PC-3 (cell line): ENCODE results near the gene SPEN.

Experiments used
- EZH2phosphoT487 ChIP-seq: fragments of 300-600 bp; sonication (generic); IDR thresholded peaks from 2 replicates; pipeline ENCODE4 v1.6.1; 2018; ENCODE audit warnings: mild to moderate bottlenecking, antibody characterized with exemption, low read length, borderline replicate concordance
- TF ChIP-seq, protein P1 (sequence below): fragments of 300-600 bp; sonication (generic); conservative IDR thresholded peaks from 2 replicates; pipeline ENCODE4 v1.5.1; 2017; ENCODE audit warnings: antibody characterized with exemption, low read depth, mild to moderate bottlenecking, low read length

DNA sequence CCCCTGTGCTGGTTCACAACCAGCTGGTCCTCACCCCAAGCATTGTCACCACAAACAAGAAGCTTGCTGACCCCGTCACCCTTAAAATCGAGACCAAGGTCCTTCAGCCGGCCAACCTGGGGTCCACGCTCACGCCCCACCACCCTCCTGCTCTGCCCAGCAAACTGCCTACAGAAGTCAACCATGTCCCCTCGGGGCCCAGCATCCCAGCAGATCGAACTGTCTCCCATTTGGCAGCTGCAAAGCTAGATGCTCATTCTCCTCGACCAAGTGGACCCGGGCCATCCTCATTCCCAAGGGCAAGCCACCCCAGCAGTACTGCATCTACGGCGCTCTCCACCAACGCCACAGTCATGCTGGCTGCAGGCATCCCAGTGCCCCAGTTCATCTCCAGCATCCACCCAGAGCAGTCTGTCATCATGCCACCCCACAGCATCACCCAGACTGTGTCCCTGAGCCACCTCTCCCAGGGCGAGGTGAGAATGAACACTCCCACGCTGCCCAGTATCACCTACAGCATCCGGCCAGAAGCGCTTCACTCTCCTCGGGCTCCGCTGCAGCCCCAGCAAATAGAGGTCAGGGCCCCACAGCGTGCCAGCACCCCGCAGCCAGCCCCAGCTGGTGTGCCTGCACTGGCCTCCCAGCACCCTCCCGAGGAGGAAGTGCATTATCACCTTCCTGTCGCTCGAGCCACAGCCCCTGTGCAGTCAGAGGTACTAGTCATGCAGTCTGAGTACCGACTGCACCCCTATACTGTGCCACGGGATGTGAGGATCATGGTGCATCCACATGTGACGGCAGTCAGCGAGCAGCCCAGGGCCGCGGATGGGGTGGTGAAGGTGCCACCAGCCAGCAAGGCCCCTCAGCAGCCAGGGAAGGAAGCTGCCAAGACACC, 87.8 kb downstream of the SPEN start:
- TF ChIP-seq, protein P1, sequence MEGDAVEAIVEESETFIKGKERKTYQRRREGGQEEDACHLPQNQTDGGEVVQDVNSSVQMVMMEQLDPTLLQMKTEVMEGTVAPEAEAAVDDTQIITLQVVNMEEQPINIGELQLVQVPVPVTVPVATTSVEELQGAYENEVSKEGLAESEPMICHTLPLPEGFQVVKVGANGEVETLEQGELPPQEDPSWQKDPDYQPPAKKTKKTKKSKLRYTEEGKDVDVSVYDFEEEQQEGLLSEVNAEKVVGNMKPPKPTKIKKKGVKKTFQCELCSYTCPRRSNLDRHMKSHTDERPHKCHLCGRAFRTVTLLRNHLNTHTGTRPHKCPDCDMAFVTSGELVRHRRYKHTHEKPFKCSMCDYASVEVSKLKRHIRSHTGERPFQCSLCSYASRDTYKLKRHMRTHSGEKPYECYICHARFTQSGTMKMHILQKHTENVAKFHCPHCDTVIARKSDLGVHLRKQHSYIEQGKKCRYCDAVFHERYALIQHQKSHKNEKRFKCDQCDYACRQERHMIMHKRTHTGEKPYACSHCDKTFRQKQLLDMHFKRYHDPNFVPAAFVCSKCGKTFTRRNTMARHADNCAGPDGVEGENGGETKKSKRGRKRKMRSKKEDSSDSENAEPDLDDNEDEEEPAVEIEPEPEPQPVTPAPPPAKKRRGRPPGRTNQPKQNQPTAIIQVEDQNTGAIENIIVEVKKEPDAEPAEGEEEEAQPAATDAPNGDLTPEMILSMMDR: no peak
- no peak for TF ChIP-seq EZH2phosphoT487
